GM18511 (cell line): ENCODE data around the gene PNPO.
A peak's percentile ranks its signal among the peaks of the same experiment; 100 is the strongest.

Experiments used
- ATAC-seq: cut with Tn5 transposase; IDR thresholded peaks from one replicate; pipeline ENCODE4 v1.9.1; 2021; ENCODE audit warnings: mild to moderate bottlenecking, moderate library complexity; ENCODE audit not compliant: unreplicated experiment

PNPO gene

DNA sequence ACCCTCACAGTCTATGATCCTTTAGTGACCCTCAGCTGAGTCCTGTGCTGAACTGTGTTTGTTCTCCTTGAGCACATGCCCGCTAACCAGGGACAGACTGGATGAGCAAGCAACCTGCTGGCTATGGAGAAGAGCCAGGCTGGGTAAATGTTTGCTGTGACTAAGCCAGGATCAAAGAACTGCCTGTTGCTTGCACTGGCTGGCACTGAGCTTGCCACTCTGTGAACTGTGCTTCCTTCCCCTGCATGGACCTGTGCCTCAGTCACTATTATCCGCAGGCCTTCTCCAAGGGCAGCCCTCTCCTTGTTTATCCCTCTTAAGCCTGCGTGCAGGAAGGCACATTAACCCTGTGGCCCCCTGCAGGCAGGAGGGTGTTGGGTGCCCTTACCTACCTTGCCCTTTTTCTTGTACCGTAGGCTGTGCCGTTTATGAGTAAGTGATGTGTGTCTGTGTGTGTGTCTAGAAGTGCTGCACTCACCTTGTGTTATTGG, 7.4 kb downstream of the PNPO start:
- ATAC-seq = no peak

DNA sequence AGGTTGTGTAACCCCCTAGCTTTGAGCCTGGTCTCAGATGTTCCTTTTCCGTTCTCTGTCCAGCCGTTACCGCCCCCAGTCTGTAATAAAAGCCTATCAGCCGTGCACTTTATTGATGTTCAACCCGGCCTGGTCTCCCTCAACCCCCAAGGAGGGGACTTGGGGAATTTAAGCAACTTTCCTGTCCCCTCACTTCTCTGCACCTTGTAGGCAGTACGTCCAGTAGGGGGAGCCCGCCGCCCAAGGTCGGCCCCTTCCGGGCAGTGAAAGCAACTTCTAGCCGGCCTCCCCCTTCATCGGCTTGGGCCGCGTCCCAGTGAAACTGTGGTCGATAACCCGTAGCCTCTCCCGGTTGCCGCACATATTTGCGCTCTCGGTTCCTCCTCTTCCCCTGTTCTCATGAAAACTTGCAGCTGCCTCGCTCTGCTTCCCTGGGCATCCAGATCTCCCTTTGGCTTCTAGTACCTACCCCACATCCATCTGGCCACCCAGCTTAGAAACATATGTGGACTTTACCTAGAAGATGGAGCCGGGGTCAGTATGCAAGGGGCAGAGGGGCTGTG, 7.9 kb downstream of the PNPO start:
- ATAC-seq = peak; percentile 74

DNA sequence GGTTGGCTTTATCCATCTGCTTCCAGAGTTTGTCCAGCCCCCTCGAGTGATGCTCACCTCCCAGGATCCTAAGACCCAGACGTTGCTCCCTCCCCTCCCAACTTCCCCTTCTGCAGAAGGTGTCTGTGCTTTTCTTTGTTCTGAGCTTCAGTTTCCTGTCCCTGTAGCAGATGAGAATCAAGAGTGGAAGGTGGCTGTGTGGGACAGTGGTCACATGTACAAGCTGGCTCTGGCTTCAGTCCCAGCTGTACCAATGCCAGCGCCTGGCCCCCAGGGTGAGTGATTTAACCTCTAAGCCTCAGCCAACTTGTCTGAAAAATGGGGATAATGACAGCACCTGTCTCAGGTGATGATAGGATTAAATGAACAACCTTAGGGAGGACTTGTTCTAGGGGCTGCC, 8.6 kb downstream of the PNPO start:
- ATAC-seq = no peak

DNA sequence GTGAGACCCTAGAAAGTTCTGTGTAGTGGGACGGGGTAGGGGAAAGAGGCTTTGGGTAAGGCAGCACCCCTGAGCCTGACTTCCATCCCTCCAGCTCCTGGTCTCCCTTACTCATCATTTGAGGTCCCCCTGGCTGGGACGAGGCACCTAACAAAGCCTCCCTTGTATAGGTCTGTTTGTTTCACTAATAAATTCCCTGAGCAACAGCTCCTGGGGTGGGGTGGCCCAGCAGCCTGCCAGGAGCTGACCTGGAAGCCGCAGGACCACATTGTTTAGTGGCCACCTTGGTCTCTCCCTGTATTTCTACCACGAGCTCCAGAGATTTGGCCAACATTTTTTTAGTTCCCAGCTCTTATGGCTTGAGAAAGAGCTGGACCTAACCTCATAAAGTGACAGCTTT, 9.1 kb downstream of the PNPO start:
- ATAC-seq = no peak

DNA sequence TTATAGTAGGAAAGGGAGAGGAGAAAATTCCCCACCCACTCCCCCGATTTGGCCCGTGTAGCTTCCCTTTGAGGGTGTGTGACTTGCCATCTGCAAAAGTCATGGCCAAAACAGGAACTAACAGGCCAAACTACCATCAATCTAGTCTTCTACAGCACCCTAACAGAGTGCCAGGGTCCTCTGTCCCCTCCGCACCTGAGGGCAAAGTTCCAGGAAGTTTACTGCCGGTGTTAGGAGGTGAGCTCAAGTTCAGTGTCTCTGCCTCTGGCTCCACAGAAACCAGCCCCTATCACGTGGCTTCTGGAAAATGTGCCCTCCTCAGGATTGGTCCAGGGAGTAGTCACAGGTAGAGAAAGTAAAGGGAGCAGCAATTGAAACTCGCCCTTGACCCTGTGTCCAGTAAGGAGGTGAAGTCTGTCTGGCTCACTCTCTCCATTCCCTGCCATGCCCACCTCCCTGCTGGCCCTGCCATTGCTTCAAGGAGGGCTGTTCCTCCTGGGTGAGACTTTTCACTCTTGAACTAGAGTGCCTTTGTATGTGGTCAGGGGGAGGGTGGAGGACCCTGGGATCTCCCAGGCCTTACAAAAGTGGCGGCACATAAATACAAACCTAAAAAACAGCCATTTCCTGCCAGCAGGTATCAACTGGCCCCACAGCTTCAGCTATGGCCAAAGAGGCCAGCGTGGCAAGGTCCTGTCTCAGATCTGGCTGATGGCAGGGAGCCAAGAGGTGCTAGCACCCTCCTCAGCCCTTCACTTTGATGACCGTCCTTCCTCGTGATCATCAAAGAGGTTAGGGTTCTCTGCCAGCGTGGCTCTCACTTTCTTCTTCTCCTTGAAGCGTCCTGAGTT, 11.0 kb downstream of the PNPO start:
- ATAC-seq = no peak

DNA sequence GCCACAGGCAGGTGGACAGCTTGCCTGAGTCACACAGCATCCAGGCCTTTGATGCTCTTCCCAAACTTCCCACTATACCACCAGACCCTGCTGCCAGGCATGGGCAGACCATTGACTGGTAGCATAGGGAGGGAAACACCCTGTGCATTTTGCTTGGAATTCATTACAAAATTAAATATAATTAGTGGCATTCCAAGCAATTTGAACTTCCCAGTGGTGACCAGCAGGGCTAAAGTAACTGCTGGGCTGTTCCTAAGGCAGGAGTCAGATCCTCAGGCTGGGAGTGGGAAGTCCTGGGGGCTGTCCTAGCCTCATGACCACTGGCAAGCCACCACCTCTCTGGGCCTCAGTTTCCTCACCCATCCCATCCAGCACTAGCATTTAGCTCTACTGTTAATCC, 12.5 kb downstream of the PNPO start:
- ATAC-seq = no peak

DNA sequence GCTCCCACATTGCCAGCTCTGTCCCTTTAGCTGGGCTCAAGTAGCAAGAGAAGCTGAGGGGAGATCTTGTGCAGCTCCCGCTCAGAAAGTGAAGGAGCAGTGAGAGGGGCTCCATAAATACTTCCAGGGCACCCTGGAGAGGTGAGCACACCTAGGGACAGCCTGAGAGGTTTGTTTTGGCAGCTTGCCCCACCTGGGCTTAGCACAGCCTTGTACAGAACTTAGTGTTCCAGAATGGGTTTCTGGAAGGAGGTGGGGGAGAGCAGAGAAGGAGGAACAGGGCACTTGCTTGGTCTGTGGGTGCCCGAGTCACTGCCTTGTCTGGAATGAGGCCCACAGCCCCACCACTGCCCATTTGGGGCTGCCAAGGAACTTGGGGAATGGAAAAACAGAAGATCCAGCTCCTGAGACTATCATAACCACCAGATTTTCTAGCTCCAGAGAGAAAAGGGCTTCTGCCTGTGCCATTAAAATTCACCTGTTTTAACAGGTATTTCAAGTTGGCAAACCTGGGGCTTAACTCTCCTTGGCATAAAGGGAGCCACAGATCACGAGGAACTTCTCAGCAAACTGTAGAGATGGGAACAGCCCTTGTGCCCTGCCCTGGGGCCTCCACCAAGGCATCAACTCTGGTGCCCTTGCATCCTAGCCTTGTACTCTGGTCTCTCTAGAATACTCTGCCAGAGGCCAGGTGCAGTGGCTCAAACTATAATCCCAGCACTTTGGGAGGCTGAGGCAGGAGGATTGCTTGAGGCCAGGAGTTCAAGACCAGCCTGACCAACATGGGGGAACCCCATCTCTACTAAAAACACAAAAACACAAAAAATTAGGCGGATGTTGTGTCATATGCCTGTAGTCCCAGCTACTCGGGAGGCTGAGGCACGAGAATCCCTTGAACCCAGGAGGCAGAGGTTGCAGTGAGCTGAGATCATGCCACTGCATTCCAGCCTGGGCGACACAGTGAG, 14.4 kb downstream of the PNPO start:
- ATAC-seq = no peak

DNA sequence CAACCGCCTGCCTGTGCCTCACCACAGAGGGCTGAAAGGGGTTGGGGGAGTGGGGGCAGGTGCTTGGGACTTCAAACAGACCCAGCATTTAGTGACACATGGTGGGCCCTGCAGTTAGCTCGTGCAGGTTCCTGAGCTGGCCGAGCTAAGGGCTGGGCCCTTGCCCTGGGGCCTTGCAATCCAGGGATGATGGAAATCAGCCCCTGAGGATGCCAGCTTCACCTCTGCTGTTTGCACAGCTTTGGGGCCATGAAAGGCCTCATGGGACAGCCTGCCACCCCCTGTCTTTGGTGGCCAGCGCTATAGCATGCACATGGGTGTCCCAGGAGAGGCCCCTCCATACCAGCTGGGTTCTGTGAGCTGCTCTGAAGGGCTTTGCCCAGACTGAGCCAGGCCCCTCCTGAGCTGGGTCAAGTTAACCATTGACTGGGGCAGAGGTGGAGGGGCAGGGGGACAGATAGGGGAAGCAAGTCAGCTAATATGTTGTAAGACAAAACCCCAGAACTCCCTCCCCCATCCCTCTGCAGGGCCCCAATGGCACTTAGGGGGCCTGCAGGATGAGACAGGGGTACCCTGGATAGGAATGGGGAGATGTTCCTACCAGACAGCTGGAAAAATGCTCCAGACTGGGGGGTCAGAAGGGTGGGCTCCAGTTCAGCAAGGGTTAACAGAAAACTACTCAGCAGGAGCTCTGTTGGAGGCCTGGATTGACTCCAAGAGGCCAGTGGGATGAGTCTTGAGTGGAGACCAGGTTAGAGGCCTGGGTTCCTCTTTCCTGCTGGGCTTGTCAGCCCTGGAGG, 15.6 kb downstream of the PNPO start:
- no peak for ATAC-seq

DNA sequence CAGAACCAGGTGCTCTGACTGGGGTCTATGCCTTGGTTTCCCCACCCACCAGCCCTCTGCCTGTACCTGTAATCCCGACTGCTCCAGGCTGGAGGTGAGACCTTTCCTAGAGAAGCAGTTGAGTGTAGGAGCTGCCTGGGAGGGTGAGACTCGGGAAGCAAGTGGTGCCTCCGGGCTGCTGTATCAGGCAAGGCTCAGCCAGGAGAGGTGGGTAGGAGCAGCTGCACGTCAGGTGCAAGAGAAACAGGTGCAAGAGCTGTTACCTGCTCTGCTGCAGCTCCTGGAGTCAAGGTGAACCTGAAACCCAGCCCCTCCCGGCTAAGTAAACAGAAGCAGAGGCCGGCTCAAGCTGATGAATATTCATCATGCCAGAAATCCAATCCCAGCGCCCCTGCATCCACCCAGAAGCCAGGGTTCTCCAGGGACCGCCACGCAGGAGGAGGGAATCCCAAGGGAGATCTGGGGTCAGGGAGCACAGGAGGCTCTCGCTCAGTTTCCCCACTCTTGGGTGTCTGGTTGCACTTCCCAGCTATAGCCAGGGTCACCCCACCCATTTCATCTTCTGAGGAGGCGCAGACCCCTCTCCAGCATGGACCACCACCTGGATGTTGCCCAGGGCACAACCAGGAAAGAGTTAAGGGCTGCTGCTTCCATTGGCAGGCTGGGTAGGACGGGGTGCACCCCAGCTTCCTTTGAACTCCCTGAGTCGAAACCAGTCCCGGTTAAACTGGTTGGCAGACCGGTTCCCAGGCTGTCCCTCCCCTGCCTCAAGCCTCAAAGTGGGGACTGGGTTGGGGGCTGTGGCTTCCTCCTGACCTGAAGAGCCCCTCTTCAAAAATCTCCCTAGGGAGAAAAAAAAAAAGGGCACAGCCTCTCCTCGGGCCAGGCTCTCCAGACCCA, 16.5 kb downstream of the PNPO start, which contains the start of gene PRR15L:
Gene PRR15L (minus strand): TSS at position 293 of the 900 bp plus-strand sequence. CDS start 4,649 bp downstream, outside the sequence.
- no peak for ATAC-seq

DNA sequence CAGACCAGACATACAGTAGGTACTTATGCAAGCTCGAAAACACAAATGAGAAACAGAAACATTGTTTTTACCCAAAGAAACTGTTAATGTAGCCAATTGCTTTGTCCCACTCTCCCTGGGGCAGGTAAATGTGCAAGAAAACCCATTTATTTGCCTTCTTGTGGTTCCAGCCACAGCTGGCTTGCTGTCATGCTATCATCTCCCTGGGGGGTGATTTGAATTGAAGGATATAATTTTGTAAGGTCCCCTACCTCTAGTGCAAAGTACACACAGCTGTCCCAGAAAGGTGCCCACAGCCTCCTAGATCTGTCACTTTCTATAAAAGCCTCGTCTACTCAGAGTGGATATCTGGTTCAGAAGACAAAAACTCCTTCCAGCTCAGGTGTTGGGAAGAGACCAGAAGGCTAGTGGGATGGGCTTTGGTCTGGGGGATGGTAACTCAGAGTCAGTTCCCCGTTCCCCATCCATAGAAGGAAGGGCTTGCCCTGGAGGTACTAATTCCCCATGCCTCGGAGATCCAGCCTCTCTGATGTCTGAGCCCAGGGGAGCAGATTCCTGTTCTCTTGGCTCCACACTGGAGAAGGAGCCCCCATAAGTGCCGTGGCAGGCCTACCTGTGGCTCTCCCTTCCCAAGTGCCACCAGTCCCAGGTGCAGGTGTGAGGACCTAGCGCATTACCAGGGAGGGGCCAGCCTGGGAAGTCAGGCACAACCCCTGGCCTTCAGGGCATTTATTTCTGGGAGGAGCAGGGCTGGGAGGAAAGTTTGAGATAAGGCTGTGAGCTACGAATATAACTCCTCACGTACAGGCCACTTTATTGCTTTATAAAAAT, 18.7 kb downstream of the PNPO start:
- ATAC-seq = no peak

DNA sequence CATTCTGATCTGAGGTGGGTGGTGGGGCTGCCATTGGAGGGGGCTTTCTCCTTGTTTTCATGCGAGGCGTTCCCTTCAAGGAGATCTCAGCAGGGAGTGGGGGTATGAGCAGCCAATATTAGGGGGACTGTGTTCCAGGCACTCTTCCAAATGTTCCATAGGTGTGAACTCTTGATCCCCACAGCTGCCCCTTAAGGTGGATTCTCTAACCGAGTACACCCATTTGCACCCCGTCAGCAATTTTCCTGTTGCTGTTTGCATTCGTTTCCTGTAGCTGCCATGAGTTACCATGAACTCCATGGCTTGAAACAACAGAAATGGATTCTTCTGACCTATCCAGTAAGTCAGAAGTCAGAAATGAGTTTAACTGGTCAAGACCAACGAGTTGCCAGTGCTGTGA, 20.0 kb downstream of the PNPO start:
- no peak for ATAC-seq

DNA sequence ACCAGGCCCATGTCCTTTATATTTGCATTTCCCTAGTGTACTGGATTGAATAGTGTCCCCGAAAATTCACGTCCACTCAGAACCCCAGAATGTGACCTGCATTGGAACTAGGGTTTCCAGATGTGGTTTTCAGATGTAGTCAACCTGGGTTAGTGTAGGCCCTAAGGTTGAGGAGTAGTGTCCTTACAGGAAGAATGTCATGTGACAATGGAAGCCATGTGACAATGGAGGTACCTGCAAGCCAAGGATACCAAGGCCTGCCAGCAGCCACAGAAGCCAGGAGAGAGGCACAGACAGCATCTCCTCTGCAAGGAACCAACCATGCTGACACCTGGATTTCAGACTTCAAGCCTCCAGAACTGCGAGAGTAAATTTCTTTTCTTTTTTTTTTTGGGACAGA, 21.5 kb downstream of the PNPO start:
- ATAC-seq = no peak

DNA sequence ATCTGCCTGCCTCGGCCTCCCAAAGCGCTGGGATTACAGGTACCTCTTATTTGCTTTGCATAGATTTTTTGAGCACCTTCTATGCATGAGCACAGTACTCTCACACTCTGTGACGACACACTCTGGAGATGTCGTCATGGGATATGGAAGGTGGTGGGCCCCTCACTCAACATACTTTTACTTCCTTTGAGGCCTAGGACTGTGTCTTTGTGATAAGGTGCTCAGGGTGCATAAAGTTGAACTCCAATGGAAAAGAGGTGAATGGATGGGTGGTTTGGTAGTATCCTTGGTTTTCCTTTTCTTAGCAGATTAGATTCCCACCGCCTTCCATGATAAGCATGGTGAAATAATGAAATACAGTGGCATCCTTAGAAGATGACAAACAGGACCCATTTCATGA, 23.5 kb downstream of the PNPO start:
- no peak for ATAC-seq

DNA sequence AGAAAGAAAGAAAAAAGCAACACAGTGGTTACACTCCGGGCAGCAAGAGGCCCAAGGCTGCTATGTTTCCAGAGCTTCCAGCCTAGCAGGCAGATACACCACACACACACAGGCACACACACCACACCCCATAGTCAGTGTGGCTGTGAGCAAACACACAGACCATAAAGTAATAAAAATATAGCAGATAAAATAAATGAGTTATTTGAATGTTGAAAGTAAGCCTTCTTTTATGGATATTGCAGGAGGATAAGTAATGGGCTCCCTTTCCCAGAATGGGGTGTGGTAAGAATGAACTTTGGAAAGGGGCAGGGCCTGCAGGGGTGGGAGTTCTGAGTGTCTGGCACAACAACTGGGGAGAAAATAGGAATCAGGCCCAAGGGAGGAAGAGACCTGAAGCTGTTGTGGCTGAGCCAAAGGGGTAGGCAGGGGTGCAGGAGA, 24.7 kb downstream of the PNPO start:
- no peak for ATAC-seq

DNA sequence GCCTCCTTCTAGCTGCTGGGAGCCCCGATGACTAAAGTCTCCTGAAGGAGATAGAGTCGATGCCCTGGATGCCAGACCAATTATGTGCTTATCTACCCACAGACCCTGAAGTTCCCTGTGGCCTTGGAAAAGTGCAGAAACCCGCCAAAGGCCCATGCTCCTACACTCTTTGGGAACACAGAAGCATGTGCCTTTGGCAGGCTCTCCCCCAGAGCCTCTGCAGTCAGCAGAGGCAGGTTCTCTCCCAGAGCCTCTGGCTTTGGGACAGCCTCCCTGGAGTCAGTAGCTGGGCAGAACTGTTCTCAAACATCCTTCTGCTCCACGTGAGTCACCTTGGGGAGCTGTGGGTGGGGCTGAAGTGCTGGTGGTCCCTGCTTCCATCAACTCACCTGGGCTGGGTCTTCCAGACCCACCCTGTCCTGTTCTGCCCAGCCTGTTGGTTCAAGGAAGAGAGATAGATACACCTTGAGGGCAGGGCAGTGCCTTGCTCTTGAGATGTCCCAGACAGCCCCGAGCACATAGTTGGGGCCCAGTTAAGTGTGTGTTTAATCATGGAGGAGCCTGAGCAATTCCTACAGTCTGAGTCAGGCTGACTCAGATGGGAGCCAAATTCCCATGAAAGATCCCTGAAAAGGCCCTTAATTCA, 26.4 kb downstream of the PNPO start:
- no peak for ATAC-seq

DNA sequence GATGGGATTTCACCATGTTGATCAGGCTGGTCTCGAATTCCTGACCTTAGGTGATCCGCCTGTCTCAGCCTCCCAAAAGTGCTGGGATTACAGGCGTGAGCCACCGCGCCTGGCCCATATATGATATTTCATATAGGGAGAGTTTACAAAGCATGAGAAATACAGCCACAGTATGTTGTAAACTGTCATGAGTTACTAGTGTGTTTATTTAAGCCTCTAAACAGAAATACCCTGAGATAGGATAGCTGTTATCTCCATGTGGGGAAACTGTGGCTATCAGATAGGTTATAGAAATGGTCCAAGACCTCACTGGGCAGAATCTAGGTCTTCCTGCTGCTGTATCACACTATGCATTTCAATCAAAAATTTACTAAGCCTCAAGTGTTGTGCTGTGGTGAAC, 27.5 kb downstream of the PNPO start:
- no peak for ATAC-seq

DNA sequence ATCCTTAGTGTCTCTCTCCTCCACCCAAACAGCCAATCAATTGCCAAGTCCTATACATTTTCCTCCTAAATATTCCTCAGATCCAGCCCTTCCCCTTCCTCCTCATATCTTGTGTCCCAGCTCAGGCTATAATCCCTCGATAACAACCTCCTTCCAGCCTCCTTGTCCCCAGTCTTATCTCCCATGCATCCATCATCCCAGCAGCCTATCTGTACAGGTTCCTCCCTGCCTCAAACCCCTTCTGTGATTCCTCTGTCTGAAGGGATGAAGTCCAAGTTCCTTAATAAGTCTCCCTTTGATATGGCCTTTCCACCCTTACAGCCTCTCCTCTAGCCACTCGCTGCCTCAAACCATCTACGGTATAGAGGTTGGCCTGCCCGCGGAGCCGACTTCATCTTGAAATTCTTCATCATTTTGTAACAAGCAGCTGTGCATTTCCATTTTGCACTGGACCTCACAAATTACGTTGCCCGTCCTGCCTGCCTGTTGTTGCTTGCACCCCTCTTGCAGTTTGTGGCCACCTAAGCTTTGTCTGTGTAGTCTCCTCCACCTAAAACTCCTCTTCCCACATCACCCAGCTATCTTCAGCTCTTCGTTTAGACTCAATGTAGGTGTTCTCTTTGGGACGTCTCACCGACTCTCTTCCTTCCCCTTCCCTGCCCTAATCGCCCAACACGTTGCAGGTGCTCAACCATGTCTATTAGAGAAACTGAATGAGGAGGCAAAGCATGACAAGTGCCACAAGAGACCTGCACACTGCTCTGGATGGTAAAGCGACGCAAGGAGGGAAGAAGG, 28.8 kb downstream of the PNPO start:
- ATAC-seq = no peak
